CD14-positive monocyte (primary cell): ENCODE results near the gene TUSC2. TPM values are rescaled to one million over a fixed set of nuclear protein-coding genes. Genes with fewer than 3 reads are reported as not detected.
A peak's percentile ranks its signal among the peaks of the same experiment; 100 is the strongest.

ENCODE experiments used
- DNase-seq, 3 donors: peaks; one replicate each; pipeline ENCODE4 v3.0.0-alpha.2; 2011 to 2022
- H2AFZ ChIP-seq: 2 replicates; pipeline ENCODE4 v1.6.0; 2012; ENCODE audit warnings: mild to moderate bottlenecking, low read depth, low read length, inconsistent platforms; ENCODE audit not compliant: insufficient read depth, poor library complexity, severe bottlenecking
- H3K27ac ChIP-seq, 2 donors: 1 replicate in 1 of 2; 2 replicates in 1 of 2; pipeline ENCODE4 v1.5.1; 2012 to 2013; ENCODE audit warnings: low read length in 2 of 2, control low read depth in 1 of 2, inconsistent platforms in 1 of 2, low read depth in 1 of 2, mild to moderate bottlenecking in 1 of 2
- H3K27me3 ChIP-seq, 2 donors: one replicate each; pipeline versions ENCODE4 v1.6.0 to v1.6.1; 2011 to 2013; ENCODE audit warnings: low read length in 2 of 2; ENCODE audit not compliant: control insufficient read depth in 2 of 2, insufficient read depth in 2 of 2
- H3K36me3 ChIP-seq, 2 donors: replicated peaks in 1 of 2; 1 replicate in 1 of 2; 2 replicates in 1 of 2; pipeline versions ENCODE4 v1.5.1 to v1.6.1; 2012 to 2013; ENCODE audit warnings: low read length in 2 of 2, control low read depth in 1 of 2, inconsistent platforms in 1 of 2, mild to moderate bottlenecking in 1 of 2; ENCODE audit not compliant: insufficient read depth in 2 of 2, control insufficient read depth in 1 of 2
- H3K4me1 ChIP-seq, 2 donors: 1 replicate in 1 of 2; 2 replicates in 1 of 2; pipeline versions ENCODE4 v1.5.1 to v1.6.1; 2012 to 2013; ENCODE audit warnings: low read length in 2 of 2, control low read depth in 1 of 2, inconsistent platforms in 1 of 2, mild to moderate bottlenecking in 1 of 2, moderate library complexity in 1 of 2; ENCODE audit not compliant: insufficient read depth in 2 of 2, control insufficient read depth in 1 of 2
- H3K4me2 ChIP-seq: replicated peaks from 2 replicates; pipeline ENCODE3; 2012; ENCODE audit warnings: low read length, moderate library complexity, mild to moderate bottlenecking; ENCODE audit not compliant: poor library complexity, severe bottlenecking; ENCODE audit errors: extremely low read depth
- H3K4me3 ChIP-seq, 3 experiments: fragments of 200-600 bp in 1 of 3; sonication (generic) in 1 of 3; replicated peaks in 1 of 3; 1 replicate in 2 of 3; 2 replicates in 1 of 3; pipeline ENCODE4 v1.5.1; 2011 to 2013; ENCODE audit warnings: low read length in 3 of 3, mild to moderate bottlenecking in 3 of 3, control low read depth in 2 of 3, low read depth in 2 of 3, inconsistent platforms in 1 of 3, moderate library complexity in 1 of 3
- H3K79me2 ChIP-seq: 2 replicates; pipeline ENCODE4 v1.6.0; 2012; ENCODE audit warnings: mild to moderate bottlenecking, control low read depth, inconsistent platforms, low read length, moderate library complexity; ENCODE audit not compliant: insufficient read depth
- H3K9ac ChIP-seq: 2 replicates; pipeline ENCODE4 v1.6.0; 2017; ENCODE audit warnings: low read length, mild to moderate bottlenecking; ENCODE audit not compliant: insufficient read depth, poor library complexity, severe bottlenecking
- H3K9me3 ChIP-seq, 2 donors: replicated peaks in 1 of 2; 1 replicate in 1 of 2; 2 replicates in 1 of 2; pipeline versions ENCODE4 v1.5.1 to v1.6.1; 2012 to 2013; ENCODE audit warnings: low read length in 2 of 2, control low read depth in 1 of 2; ENCODE audit not compliant: control insufficient read depth in 1 of 2, insufficient read depth in 1 of 2
- H4K20me1 ChIP-seq: 2 replicates; pipeline ENCODE4 v1.6.0; 2012; ENCODE audit warnings: mild to moderate bottlenecking, low read length, control low read depth, moderate library complexity; ENCODE audit not compliant: insufficient read depth
- H3K27ac Mint-ChIP-seq, 7 donors: one replicate each; pipeline ENCODE4 v1.8.0; 2020; ENCODE audit warnings: mild to moderate bottlenecking in 7 of 7, mixed read lengths in 7 of 7, moderate library complexity in 6 of 7, inconsistent platforms in 2 of 7
- H3K27me3 Mint-ChIP-seq, 3 donors: one replicate each; pipeline ENCODE4 v1.8.0; 2021 to 2022; ENCODE audit warnings: low read depth in 3 of 3, mild to moderate bottlenecking in 3 of 3, mixed read lengths in 3 of 3, moderate library complexity in 3 of 3, inconsistent platforms in 1 of 3
- H3K36me3 Mint-ChIP-seq, 2 donors: one replicate each; pipeline ENCODE4 v1.8.0; 2020; ENCODE audit warnings: mixed read lengths in 2 of 2, inconsistent platforms in 1 of 2, mild to moderate bottlenecking in 1 of 2
- H3K4me1 Mint-ChIP-seq: one replicate; pipeline ENCODE4 v1.8.0; 2020; ENCODE audit warnings: mild to moderate bottlenecking, mixed read lengths
- H3K4me3 Mint-ChIP-seq, 2 donors: one replicate each; pipeline ENCODE4 v1.8.0; 2020; ENCODE audit warnings: mild to moderate bottlenecking in 2 of 2, mixed read lengths in 2 of 2, moderate library complexity in 1 of 2
- H3K9me3 Mint-ChIP-seq, 7 donors: one replicate each; pipeline ENCODE4 v1.8.0; 2020 to 2022; ENCODE audit warnings: mixed read lengths in 7 of 7, mild to moderate bottlenecking in 6 of 7, moderate library complexity in 6 of 7, inconsistent platforms in 2 of 7
- CTCF ChIP-seq: fragments of 200-600 bp; IDR thresholded peaks from one replicate; pipeline ENCODE4 v1.8.0; 2022; ENCODE audit warnings: antibody characterized with exemption, mild to moderate bottlenecking
- WGBS: methylation state at CpG from one replicate; pipeline ENCODE4 v1.1.5; 2013; ENCODE audit warnings: missing lambda C conversion rate; ENCODE audit not compliant: insufficient coverage; 5-methylcytosine and 5-hydroxymethylcytosine counted together
- intact Hi-C, 2 donors: fragments of 100-400 bp; cut with micrococcal nuclease; formaldehyde crosslinking; loops; one replicate each; pipeline versions ENCODE4 v1.15.0 to v1.15.1; 2023
- polyA plus RNA-seq, 3 donors: library from polyadenylated mRNA; depleted of rRNA in 1 of 3; unstranded in 2 of 3; stranded (reverse) in 1 of 3; fragments of 300-500 nt in 2 of 3; fragments of >200 nt in 1 of 3; fragmentation: Illumina TruSeq in 2 of 3; gene quantifications; 1 replicate in 2 of 3; 2 replicates in 1 of 3; pipeline ENCODE4 v1.2.3, GENCODE V29; 2012 to 2021

TUSC2 gene
- polyA plus RNA-seq, 3 donors: 22.6 to 55.7 (median 47.0) TPM

- peak overlapping the region; percentile 43 to 73 for H3K4me3 Mint-ChIP-seq
- H3K9me3 Mint-ChIP-seq: no peaks in the 10 kb centered on the region
- DNase-seq: peak; percentile 47 to 73 (median 60)
- H3K4me1 ChIP-seq: peaks cover 82 to 92% of the 10 kb centered on the region in 2 donors
- peaks cover 81% of the 10 kb centered on the region for H3K4me1 Mint-ChIP-seq
- H3K4me3 ChIP-seq: peak overlapping the region in 1 of 3 experiments; percentile 90
- peak overlapping the region; percentile 84 to 99 (median 89) for H3K27ac Mint-ChIP-seq
- no peaks in the 10 kb centered on the region for H3K9me3 ChIP-seq
- peaks cover 9 to 33% of the 10 kb centered on the region in 2 donors for H3K36me3 Mint-ChIP-seq
- peaks cover 42% of the 10 kb centered on the region for H3K79me2 ChIP-seq
- 24% methylated on average over 4 of the region's 4 CpGs for WGBS
- no peak overlapping the region for H2AFZ ChIP-seq
- no peaks in the 10 kb centered on the region for H3K27me3 ChIP-seq
- TF ChIP-seq CTCF: no peak
- peaks cover 0 to 4% (median 2%) of the 10 kb centered on the region in 3 donors for H3K27me3 Mint-ChIP-seq
- peaks cover 0 to 14% of the 10 kb centered on the region in 2 donors for H3K36me3 ChIP-seq
- H3K4me2 ChIP-seq: peak overlapping the region; percentile 87
- H4K20me1 ChIP-seq: peaks cover 14% of the 10 kb centered on the region
- intact Hi-C loops: no loop called here
- H3K27ac ChIP-seq: peak overlapping the region; percentile 77 to 97
- peak overlapping the region; percentile 38 for H3K9ac ChIP-seq
Measured at GRCh38 chr3:50323092-50323600, 4.9 kb downstream of the TUSC2 start.

- WGBS: 73% methylated on average over 23 of the region's 31 CpGs
- Mint-ChIP-seq H3K27ac (peak within 1 kb of the TSS; percentile 85 to 99 (median 97)), H3K36me3 (peaks cover 9 to 33% of the 10 kb centered on the region in 2 donors), H3K9me3 (no peaks in the 10 kb centered on the region), H3K4me3 (peak within 1 kb of the TSS; percentile 75 to 91), H3K4me1 (peaks cover 84% of the 10 kb centered on the region), H3K27me3 (peaks cover 0 to 4% (median 2%) of the 10 kb centered on the region in 3 donors)
- peaks cover 11% of the 10 kb centered on the region for H4K20me1 ChIP-seq
- peak within 1 kb of the TSS; percentile 77 to 97 for H3K27ac ChIP-seq
- peak within 1 kb of the TSS; percentile 90 for H3K9ac ChIP-seq
- DNase-seq: peak in 1 of 3 donors; percentile 4
- H3K79me2 ChIP-seq: peaks cover 42% of the 10 kb centered on the region
- H2AFZ ChIP-seq: peak within 1 kb of the TSS; percentile 86
- H3K4me2 ChIP-seq: peak within 1 kb of the TSS; percentile 87
- H3K4me3 ChIP-seq: peak within 1 kb of the TSS; percentile 60 to 90 (median 77)
- H3K27me3 ChIP-seq: no peaks in the 10 kb centered on the region
- H3K9me3 ChIP-seq: no peaks in the 10 kb centered on the region
- TF ChIP-seq CTCF: no peak
- peaks cover 0 to 15% of the 10 kb centered on the region in 2 donors for H3K36me3 ChIP-seq
- H3K4me1 ChIP-seq: peaks cover 86 to 94% of the 10 kb centered on the region in 2 donors
- intact Hi-C loops: no loop called here
Measured at GRCh38 chr3:50322386-50323091, 5.5 kb downstream of the TUSC2 start, which contains the start of gene HYAL2. Gene HYAL2, minus strand, starts transcription at chr3:50322745. Its CDS starts 2,256 bp downstream, at chr3:50320489.
